Neuronal stem cell (in vitro differentiated cells): ENCODE measurements around the gene TNFRSF21.

ENCODE experiments used
- DNase-seq: peaks from one replicate; pipeline ENCODE4 v3.0.0-alpha.2; 2013; ENCODE audit warnings: low spot score
- H2AFZ ChIP-seq: one replicate; pipeline ENCODE4 v1.6.1; 2013; ENCODE audit warnings: mild to moderate bottlenecking, low read length, inconsistent platforms
- H2AK5ac ChIP-seq: 2 replicates; pipeline ENCODE4 v1.6.1; 2013; ENCODE audit warnings: low read depth, mild to moderate bottlenecking, inconsistent platforms, low read length, moderate library complexity, mixed read lengths
- H2BK120ac ChIP-seq: 2 replicates; pipeline ENCODE4 v1.6.1; 2013; ENCODE audit warnings: low read depth, mild to moderate bottlenecking, inconsistent platforms, low read length, moderate library complexity, mixed read lengths
- H2BK12ac ChIP-seq: one replicate; pipeline ENCODE4 v1.6.1; 2013; ENCODE audit warnings: low read length, inconsistent platforms
- H2BK15ac ChIP-seq: 2 replicates; pipeline ENCODE4 v1.6.1; 2013; ENCODE audit warnings: mild to moderate bottlenecking, low read length, inconsistent platforms, mixed read lengths
- H2BK5ac ChIP-seq: one replicate; pipeline ENCODE4 v1.6.1; 2013; ENCODE audit warnings: inconsistent platforms, mild to moderate bottlenecking, low read length, moderate library complexity
- H3K14ac ChIP-seq: one replicate; pipeline ENCODE4 v1.6.1; 2013; ENCODE audit warnings: low read length, inconsistent platforms
- H3K18ac ChIP-seq: 2 replicates; pipeline ENCODE4 v1.6.1; 2013; ENCODE audit warnings: low read length, inconsistent platforms
- H3K23ac ChIP-seq: 2 replicates; pipeline ENCODE4 v1.6.1; 2013; ENCODE audit warnings: low read depth, mild to moderate bottlenecking, mixed read lengths, low read length, inconsistent platforms; ENCODE audit not compliant: poor library complexity
- H3K27ac ChIP-seq: replicated peaks from 3 replicates; pipeline ENCODE4 v1.5.1; 2013; ENCODE audit warnings: low read length, inconsistent platforms
- H3K27me3 ChIP-seq, 3 experiments: 2 replicates each; pipeline ENCODE4 v1.6.1; 2013; ENCODE audit warnings: low read length in 3 of 3, mild to moderate bottlenecking in 2 of 3, inconsistent platforms in 1 of 3, low read depth in 1 of 3, mixed read lengths in 1 of 3, moderate library complexity in 1 of 3; ENCODE audit not compliant: control insufficient read depth in 3 of 3, insufficient read depth in 3 of 3
- H3K36me3 ChIP-seq, 2 donors: replicated peaks in 1 of 2; 2 replicates each; pipeline ENCODE4 v1.6.1; 2013; ENCODE audit warnings: low read length in 2 of 2; ENCODE audit not compliant: control insufficient read depth in 2 of 2, insufficient read depth in 2 of 2
- H3K4ac ChIP-seq: 2 replicates; pipeline ENCODE4 v1.6.1; 2013; ENCODE audit warnings: inconsistent platforms, mild to moderate bottlenecking, low read length, moderate library complexity
- H3K4me1 ChIP-seq, 2 donors: 1 replicate in 1 of 2; 2 replicates in 1 of 2; pipeline ENCODE4 v1.6.1; 2013; ENCODE audit warnings: low read length in 2 of 2, low read depth in 1 of 2; ENCODE audit not compliant: control insufficient read depth in 2 of 2, insufficient read depth in 1 of 2
- H3K4me2 ChIP-seq: one replicate; pipeline ENCODE4 v1.6.1; 2013; ENCODE audit warnings: mild to moderate bottlenecking, low read length, inconsistent platforms; ENCODE audit not compliant: insufficient read depth, poor library complexity, severe bottlenecking
- H3K4me3 ChIP-seq, 2 donors: 2 replicates each; pipeline ENCODE4 v1.5.1; 2013; ENCODE audit warnings: low read length in 2 of 2, mild to moderate bottlenecking in 2 of 2, inconsistent platforms in 1 of 2, moderate library complexity in 1 of 2
- H3K79me1 ChIP-seq: one replicate; pipeline ENCODE4 v1.6.1; 2013; ENCODE audit warnings: low read depth, mild to moderate bottlenecking, inconsistent platforms, low read length, moderate library complexity
- H3K9ac ChIP-seq: one replicate; pipeline ENCODE4 v1.6.1; 2013; ENCODE audit warnings: mild to moderate bottlenecking, low read depth, low read length, inconsistent platforms; ENCODE audit not compliant: poor library complexity
- H3K9me3 ChIP-seq, 2 donors: replicated peaks in 1 of 2; 2 replicates each; pipeline versions ENCODE3 to v1.6.1; 2013; ENCODE audit warnings: low read length in 2 of 2, mild to moderate bottlenecking in 2 of 2, inconsistent platforms in 1 of 2, low read depth in 1 of 2, mixed read lengths in 1 of 2, moderate library complexity in 1 of 2; ENCODE audit not compliant: control insufficient read depth in 2 of 2, insufficient read depth in 1 of 2
- H4K8ac ChIP-seq: one replicate; pipeline ENCODE4 v1.6.1; 2013; ENCODE audit warnings: low read depth, mild to moderate bottlenecking, inconsistent platforms, low read length, moderate library complexity
- H4K91ac ChIP-seq: one replicate; pipeline ENCODE4 v1.6.1; 2013; ENCODE audit warnings: low read length, low read depth, mild to moderate bottlenecking, inconsistent platforms; ENCODE audit not compliant: poor library complexity
- WGBS, 2 donors: extraction: QIAGEN DNeasy Blood & Tissue Kit; methylation state at CpG; one replicate each; pipeline ENCODE4 v1.1.7; 2013; ENCODE audit warnings: missing lambda C conversion rate in 2 of 2, mixed read lengths in 1 of 2; ENCODE audit not compliant: insufficient read length in 2 of 2, insufficient replicate concordance in 1 of 2; ENCODE audit errors: extremely low coverage in 2 of 2; 5-methylcytosine and 5-hydroxymethylcytosine counted together

Gene TNFRSF21

GRCh38 chr6:47253136-47253535 lies 56.6 kb downstream of the TNFRSF21 start:
- Histone ChIP-seq H2BK12ac (no peak overlapping the region), H3K36me3 (peaks cover 2 to 14% of the 10 kb centered on the region in 2 donors), H3K27ac (no peak overlapping the region), H2AK5ac (no peak overlapping the region), H3K4me3 (no peak overlapping the region), H3K18ac (no peak overlapping the region), H2BK120ac (no peak overlapping the region), H3K4me1 (no peaks in the 10 kb centered on the region), H2AFZ (no peak overlapping the region), H3K14ac (no peak overlapping the region), H3K79me1 (no peaks in the 10 kb centered on the region), H3K23ac (no peak overlapping the region), H2BK5ac (no peak overlapping the region), H2BK15ac (no peak overlapping the region), H3K27me3 (no peaks in the 10 kb centered on the region), H3K9ac (no peak overlapping the region), H3K9me3 (no peaks in the 10 kb centered on the region), H3K4ac (no peak overlapping the region), H3K4me2 (no peak overlapping the region), H4K8ac (no peak overlapping the region), H4K91ac (no peak overlapping the region)
- no CpG with 5 or more reads among the region's 15 CpGs for WGBS, 2 donors
- no peak for DNase-seq

- Histone ChIP-seq H3K4me3 (no peak overlapping the region), H3K4me1 (peaks cover 0 to under 1% of the 10 kb centered on the region in 2 donors), H3K4me2 (no peak overlapping the region), H3K27ac (no peak overlapping the region), H3K23ac (no peak overlapping the region), H4K8ac (no peak overlapping the region), H3K18ac (no peak overlapping the region), H2AK5ac (no peak overlapping the region), H3K14ac (no peak overlapping the region), H2BK12ac (no peak overlapping the region), H3K36me3 (peaks cover 2 to 14% of the 10 kb centered on the region in 2 donors), H3K79me1 (no peaks in the 10 kb centered on the region), H2BK120ac (no peak overlapping the region), H3K9ac (no peak overlapping the region), H3K9me3 (no peaks in the 10 kb centered on the region), H3K4ac (no peak overlapping the region), H2AFZ (no peak overlapping the region), H2BK15ac (no peak overlapping the region), H2BK5ac (no peak overlapping the region), H4K91ac (no peak overlapping the region), H3K27me3 (no peaks in the 10 kb centered on the region)
- WGBS, 2 donors = no CpG with 5 or more reads among the region's 6 CpGs
- no peak for DNase-seq
Measured at GRCh38 chr6:47252633-47253032, 57.1 kb downstream of the TNFRSF21 start.

GRCh38 chr6:47251396-47251795 lies 58.3 kb downstream of the TNFRSF21 start:
- no peaks in the 10 kb centered on the region for H3K79me1 ChIP-seq
- no peak overlapping the region for H3K18ac ChIP-seq
- H3K4me1 ChIP-seq = peaks cover 4 to 7% of the 10 kb centered on the region in 2 donors
- no peak overlapping the region for H2BK120ac ChIP-seq
- no CpG with 5 or more reads among the region's 5 CpGs for WGBS, 2 donors
- H3K4me3 ChIP-seq = no peak overlapping the region
- H3K9ac ChIP-seq = no peak overlapping the region
- H3K27me3 ChIP-seq = no peaks in the 10 kb centered on the region
- H4K91ac ChIP-seq = no peak overlapping the region
- H2BK15ac ChIP-seq = no peak overlapping the region
- H4K8ac ChIP-seq = no peak overlapping the region
- H3K27ac ChIP-seq = no peak overlapping the region
- no peak overlapping the region for H2AFZ ChIP-seq
- H3K4me2 ChIP-seq = no peak overlapping the region
- H2AK5ac ChIP-seq = no peak overlapping the region
- H3K36me3 ChIP-seq = peaks cover 2 to 14% of the 10 kb centered on the region in 2 donors
- H2BK12ac ChIP-seq = no peak overlapping the region
- no peak overlapping the region for H3K23ac ChIP-seq
- H3K4ac ChIP-seq = no peak overlapping the region
- no peak overlapping the region for H2BK5ac ChIP-seq
- no peaks in the 10 kb centered on the region for H3K9me3 ChIP-seq
- DNase-seq = no peak
- H3K14ac ChIP-seq = no peak overlapping the region

GRCh38 chr6:47250302-47250701 lies 59.4 kb downstream of the TNFRSF21 start:
- Histone ChIP-seq H3K14ac (no peak overlapping the region), H3K4me3 (no peak overlapping the region), H3K79me1 (no peaks in the 10 kb centered on the region), H2AK5ac (no peak overlapping the region), H3K27ac (no peak overlapping the region), H2BK15ac (no peak overlapping the region), H4K91ac (no peak overlapping the region), H3K9me3 (no peaks in the 10 kb centered on the region), H2BK12ac (no peak overlapping the region), H2BK120ac (no peak overlapping the region), H3K18ac (no peak overlapping the region), H3K36me3 (peaks cover 2 to 14% of the 10 kb centered on the region in 2 donors), H2BK5ac (no peak overlapping the region), H2AFZ (no peak overlapping the region), H4K8ac (no peak overlapping the region), H3K4me1 (peaks cover 4 to 7% of the 10 kb centered on the region in 2 donors), H3K9ac (no peak overlapping the region), H3K23ac (no peak overlapping the region), H3K27me3 (no peaks in the 10 kb centered on the region), H3K4ac (no peak overlapping the region), H3K4me2 (no peak overlapping the region)
- no CpG with 5 or more reads among the region's 1 CpG for WGBS, 2 donors
- DNase-seq = no peak
